GM18909 (cell line): ENCODE measurements around the gene RPS21.
"Not testable (repeated sequence)": the region's sequence is repeated elsewhere in the genome, so short reads cannot be mapped to it uniquely, and the experiment has no call there.

Experiments used
- ATAC-seq: cut with Tn5 transposase; IDR thresholded peaks from one replicate; pipeline ENCODE4 v1.9.1; 2021; ENCODE audit warnings: mild to moderate bottlenecking; ENCODE audit not compliant: unreplicated experiment, poor library complexity

The RPS21 gene

GRCh38 chr20:62363920-62364851 is 22.7 kb upstream of the RPS21 start:
- ATAC-seq: no peak

- ATAC-seq: no peak
These were observed 21.8 kb upstream of the RPS21 start for GRCh38 chr20:62364911-62365736.

GRCh38 chr20:62365814-62366369 is 21.0 kb upstream of the RPS21 start:
- ATAC-seq: no peak

GRCh38 chr20:62366370-62367135 is 20.4 kb upstream of the RPS21 start:
- no peak for ATAC-seq

DNA sequence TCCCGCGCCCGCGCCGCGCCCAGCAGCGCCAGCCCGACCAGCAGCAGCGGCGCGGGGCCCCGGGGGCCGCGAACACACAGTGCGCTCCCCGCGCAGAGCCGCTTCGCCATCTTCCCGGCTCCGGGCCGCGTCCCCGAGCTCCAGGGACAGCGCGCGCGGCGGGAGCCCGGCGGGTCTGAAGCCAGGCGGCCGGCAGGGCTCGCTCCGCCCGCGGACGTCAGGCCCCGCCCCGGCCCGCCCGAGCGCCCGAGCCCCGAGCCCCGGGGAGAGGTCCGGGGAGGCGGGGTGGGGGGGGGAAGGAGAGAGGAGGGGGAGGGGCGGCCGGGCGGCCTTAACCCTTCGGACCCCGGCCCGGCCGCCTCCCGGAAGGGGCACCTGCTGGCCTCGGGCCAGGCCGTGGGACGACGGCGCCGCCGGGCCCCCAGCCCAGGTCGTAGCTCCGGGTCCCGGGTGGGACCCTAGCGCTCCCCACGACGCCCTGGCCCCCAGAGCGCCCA is 19.7 kb upstream of the RPS21 start, which contains the start of gene LAMA5:
Gene LAMA5, minus strand, starts transcription at position 177 of the 497 bp plus-strand sequence. Its CDS starts 67 bp downstream, at position 110.
- no peak for ATAC-seq

- no peak for ATAC-seq
These were observed 19.1 kb upstream of the RPS21 start for GRCh38 chr20:62367633-62368391.

GRCh38 chr20:62368392-62368975 is 18.4 kb upstream of the RPS21 start:
- no peak for ATAC-seq

DNA sequence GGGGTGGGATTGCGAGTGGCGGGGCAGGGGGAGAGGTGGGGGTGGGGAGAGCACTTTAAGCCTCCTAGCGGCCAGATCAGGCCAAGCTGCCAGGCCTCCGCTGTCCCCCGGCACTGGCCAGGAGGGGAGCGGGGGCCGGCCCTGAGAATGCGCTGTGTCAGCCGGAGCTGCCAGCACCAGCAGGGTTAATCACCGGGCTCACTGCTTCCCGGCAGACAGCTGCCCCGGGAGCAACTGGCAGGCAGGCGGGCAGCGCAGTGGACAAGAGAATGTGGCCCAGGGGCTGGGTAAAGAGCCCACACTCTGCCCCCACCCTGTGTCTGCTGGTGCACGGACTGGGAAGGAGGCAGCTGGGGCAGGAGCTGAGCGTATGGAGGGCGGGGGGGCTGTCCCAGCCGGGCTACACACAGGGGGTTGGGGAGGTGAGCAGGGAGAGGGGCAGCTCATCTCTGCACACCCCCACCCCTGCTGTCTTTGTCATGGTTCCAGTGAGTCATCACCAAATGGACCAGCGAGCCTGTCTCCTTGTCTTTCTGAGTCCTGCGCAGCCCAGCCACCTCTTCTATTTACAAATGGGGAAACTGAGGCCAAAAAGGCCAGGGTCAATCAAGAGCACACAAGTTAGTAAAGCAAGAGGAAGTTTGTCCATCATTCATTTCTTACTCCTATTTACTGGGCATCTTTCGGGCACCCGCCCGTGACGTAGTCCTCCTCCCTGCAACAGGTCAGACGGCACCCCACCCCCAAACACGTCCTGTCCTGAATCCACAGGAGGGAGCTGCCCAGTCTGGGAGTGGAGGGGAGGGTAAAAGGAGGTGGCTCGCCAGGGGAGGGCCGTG is 17.7 kb upstream of the RPS21 start:
- ATAC-seq: no peak

- no peak for ATAC-seq
These were observed 17.1 kb upstream of the RPS21 start for GRCh38 chr20:62369815-62370114.

GRCh38 chr20:62370115-62370806 is 16.6 kb upstream of the RPS21 start:
- ATAC-seq: no peak

DNA sequence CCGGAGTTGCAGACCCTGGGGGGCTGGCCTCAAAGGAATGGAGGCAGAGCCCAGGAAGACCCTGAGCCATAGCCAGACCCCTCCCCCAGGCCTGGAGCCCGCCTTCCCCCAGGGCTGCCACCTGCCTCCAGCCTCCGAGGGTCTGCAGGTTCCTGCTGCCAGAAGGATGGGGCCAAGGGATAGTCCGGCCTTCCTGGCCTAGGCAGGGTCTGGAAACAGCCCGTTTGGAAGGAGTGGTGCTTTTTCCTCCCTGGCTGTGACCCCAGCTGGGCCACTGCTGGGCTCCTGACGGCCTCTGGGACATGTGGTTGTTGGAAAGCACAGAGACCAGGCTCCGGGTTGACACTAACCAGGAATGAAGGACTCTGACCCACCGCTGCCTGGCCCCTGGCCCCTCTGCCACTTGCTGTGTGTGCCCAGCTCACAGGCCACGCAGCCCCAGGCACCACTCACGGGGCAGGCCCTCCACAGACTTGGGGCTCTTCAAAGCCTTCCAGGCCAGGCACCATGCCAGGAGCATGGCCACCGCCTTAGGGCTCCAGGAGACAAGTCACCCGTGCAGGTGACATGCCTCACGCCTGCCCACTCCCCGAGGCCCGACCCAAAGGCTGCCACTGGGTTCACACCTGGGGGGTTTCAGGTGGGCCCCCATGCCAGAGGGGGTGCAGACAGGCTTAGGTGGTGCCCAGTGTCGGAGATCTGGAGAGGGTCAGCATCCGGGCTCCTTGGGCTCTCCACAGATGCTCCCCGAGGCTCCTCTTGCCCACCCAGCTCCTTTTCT is 15.9 kb upstream of the RPS21 start:
- no peak for ATAC-seq

- ATAC-seq: no peak
These were observed 15.3 kb upstream of the RPS21 start for GRCh38 chr20:62371588-62372041.

- no peak for ATAC-seq
These were observed 14.6 kb upstream of the RPS21 start for GRCh38 chr20:62372042-62372993.

- ATAC-seq: not testable (repeated sequence)
These were observed 13.2 kb upstream of the RPS21 start for GRCh38 chr20:62373631-62374179.
